MCF 10A (cell line): ENCODE data around the gene SIRT7. TPM values are rescaled to one million over a fixed set of nuclear protein-coding genes. Genes with fewer than 3 reads are reported as not detected.

Source experiments
- BruUV-seq: library from RNA; stranded (reverse); fragments of 400-500 nt; replicated peaks from 2 replicates; lab custom pipeline; 2021; lab: Mats Ljungman, UMichigan
- CTCF ChIA-PET: fragments of 300-600 bp; sonication (Branson Sonifier 250); formaldehyde crosslinking; extraction: SDS; loops from one replicate; lab custom pipeline; 2021; ENCODE audit warnings: antibody characterized with exemption, inconsistent platforms; lab: Yijun Ruan, JAX
- POLR2A ChIA-PET: fragments of 300-600, 350-650 bp; sonication (Branson Sonifier 250); formaldehyde crosslinking; extraction: SDS; loops from one replicate; lab custom pipeline; 2020; ENCODE audit warnings: antibody characterized with exemption, inconsistent platforms; lab: Yijun Ruan, JAX
- DNase-seq: peaks from one replicate; pipeline ENCODE4 v3.0.0-alpha.2; 2018; ENCODE audit not compliant: unreplicated experiment
- H3K27ac Mint-ChIP-seq: one replicate; pipeline ENCODE4 v1.8.0; 2022; ENCODE audit warnings: mild to moderate bottlenecking, low read depth, mixed read lengths; ENCODE audit not compliant: unreplicated experiment
- H3K27me3 Mint-ChIP-seq: one replicate; pipeline ENCODE4 v1.8.0; 2022; ENCODE audit warnings: mixed read lengths; ENCODE audit not compliant: insufficient read depth, unreplicated experiment
- H3K36me3 Mint-ChIP-seq: one replicate; pipeline ENCODE4 v1.8.0; 2022; ENCODE audit warnings: mild to moderate bottlenecking, moderate library complexity, mixed read lengths; ENCODE audit not compliant: insufficient read depth, unreplicated experiment
- H3K4me1 Mint-ChIP-seq: one replicate; pipeline ENCODE4 v1.8.0; 2022; ENCODE audit warnings: mixed read lengths; ENCODE audit not compliant: insufficient read depth, unreplicated experiment
- H3K4me3 Mint-ChIP-seq: one replicate; pipeline ENCODE4 v1.8.0; 2022; ENCODE audit warnings: mild to moderate bottlenecking, moderate library complexity, mixed read lengths; ENCODE audit not compliant: unreplicated experiment
- H3K9me3 Mint-ChIP-seq: one replicate; pipeline ENCODE4 v1.8.0; 2022; ENCODE audit warnings: mixed read lengths; ENCODE audit not compliant: unreplicated experiment
- intact Hi-C: fragments of 100-400 bp; cut with micrococcal nuclease; formaldehyde crosslinking; loops from 2 replicates; pipeline ENCODE4 v1.14.1; 2022
- total RNA-seq: library from RNA; stranded (reverse); gene quantifications from 2 replicates; pipeline ENCODE4 v1.2.3, GENCODE V29; 2022
- TF ChIP-seq, protein P1 (sequence below): fragments of 200-600 bp; IDR thresholded peaks from one replicate; pipeline ENCODE4 v1.8.0; 2022; ENCODE audit warnings: antibody characterized with exemption, mild to moderate bottlenecking; ENCODE audit not compliant: unreplicated experiment

The SIRT7 gene
- total RNA-seq, 1 experiment from 2014 or later: 36.6 TPM

DNA sequence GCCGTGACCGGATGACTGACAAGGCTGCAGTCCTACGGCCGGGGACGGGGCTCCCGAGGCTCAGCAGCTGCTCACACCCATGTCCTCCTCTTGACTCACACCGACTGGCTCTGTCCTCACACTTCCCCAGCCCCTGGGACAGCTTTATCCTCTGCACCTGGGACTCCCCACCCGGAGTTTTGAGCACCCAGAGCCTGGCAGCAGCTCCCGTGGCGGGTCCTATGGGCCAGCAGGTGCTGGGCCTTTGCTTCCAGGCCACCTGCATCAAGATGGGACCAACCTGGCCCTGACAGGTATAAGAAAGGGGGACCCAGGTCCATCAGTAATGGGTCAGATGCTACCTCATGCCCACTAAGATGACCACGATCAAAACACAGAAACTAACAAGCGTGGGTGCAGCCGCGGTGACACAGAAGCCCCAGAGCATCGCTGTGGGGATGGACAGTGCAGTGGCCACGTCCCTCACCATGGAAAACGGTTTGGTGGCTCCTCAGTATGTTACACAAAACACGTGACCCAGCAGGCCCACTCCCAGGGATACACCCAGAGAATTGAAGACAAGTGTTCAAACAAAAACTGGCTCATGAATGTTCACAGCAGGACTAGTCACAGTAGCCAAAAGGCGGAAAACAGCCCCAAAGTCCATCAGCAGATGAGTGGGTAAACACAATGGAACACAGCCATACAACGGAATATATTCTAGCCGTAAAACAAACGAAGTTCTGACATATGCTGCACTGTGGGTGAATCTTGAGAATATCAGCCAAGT, 46.3 kb upstream of the SIRT7 start:
- H3K27ac Mint-ChIP-seq: no peak overlapping the region
- no peaks in the 10 kb centered on the region for H3K9me3 Mint-ChIP-seq
- POLR2A ChIA-PET: interaction anchor here (0.6 to 0.9 kb wide), 3 partner anchors 12 to 57 kb away, joined by 3 read pairs; no protein-coding TSS in a partner anchor
- no peaks in the 10 kb centered on the region for H3K27me3 Mint-ChIP-seq
- intact Hi-C loops: no loop called here
- CTCF ChIA-PET: interaction anchor here (1.3 kb wide), 1 partner anchor 56 kb away, joined by 3 read pairs; no protein-coding TSS in a partner anchor
- H3K36me3 Mint-ChIP-seq: peaks cover 5% of the 10 kb centered on the region
- no peak for DNase-seq
- TF ChIP-seq, protein P1, sequence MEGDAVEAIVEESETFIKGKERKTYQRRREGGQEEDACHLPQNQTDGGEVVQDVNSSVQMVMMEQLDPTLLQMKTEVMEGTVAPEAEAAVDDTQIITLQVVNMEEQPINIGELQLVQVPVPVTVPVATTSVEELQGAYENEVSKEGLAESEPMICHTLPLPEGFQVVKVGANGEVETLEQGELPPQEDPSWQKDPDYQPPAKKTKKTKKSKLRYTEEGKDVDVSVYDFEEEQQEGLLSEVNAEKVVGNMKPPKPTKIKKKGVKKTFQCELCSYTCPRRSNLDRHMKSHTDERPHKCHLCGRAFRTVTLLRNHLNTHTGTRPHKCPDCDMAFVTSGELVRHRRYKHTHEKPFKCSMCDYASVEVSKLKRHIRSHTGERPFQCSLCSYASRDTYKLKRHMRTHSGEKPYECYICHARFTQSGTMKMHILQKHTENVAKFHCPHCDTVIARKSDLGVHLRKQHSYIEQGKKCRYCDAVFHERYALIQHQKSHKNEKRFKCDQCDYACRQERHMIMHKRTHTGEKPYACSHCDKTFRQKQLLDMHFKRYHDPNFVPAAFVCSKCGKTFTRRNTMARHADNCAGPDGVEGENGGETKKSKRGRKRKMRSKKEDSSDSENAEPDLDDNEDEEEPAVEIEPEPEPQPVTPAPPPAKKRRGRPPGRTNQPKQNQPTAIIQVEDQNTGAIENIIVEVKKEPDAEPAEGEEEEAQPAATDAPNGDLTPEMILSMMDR: no peak
- BruUV-seq: no TSS peak
- no peak overlapping the region for H3K4me3 Mint-ChIP-seq
- H3K4me1 Mint-ChIP-seq: peaks cover 10% of the 10 kb centered on the region

DNA sequence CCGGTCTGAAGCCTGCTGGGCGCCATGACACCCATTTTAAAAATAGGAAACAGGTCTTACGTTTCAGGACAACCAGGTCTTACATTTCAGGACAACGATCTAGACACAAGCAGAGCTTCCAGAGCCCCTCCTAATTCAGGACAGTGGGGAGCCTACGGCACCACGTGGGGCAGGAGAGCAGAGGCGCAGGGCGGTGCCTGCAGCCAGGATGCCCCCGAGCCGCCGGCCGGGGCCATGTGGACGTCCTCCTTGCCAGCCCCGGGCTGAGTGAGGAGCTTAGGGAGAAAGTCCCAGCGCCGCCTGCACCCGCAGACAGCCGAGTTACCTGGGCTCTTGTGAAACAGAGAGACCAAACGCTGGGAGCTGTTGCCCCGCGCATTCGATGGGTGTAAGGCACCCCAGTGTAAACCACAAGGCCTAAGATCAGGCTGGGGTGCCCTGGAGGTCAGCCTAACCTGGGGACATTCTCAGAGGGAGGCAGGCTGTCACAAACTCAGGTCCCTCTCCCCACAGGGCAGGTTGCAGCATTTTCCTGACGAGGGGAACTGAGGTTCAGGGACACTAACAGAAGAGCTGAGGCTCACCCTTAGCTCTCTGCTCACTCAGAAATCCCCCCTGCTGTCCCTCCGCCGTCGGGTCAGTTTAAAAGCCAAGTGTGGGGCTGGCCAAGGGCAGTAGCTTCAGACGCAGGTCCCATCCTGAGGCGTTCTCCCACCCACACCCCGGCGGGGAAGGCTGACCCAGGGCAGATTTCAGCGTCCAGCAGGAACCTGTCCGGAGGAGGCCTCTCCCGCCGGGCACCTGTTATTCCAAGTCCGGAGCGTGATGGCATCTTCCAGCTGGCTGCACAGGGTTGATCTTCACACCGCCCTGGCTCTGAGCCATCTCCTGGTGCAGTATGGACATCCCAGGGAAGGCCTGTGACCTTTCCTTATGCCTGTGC, 44.8 kb upstream of the SIRT7 start:
- peaks cover 10% of the 10 kb centered on the region for H3K4me1 Mint-ChIP-seq
- POLR2A ChIA-PET: interaction anchor here (0.9 kb wide), 1 partner anchor 14 kb away, joined by 3 read pairs; no protein-coding TSS in a partner anchor
- TF ChIP-seq, protein P1: no peak
- peaks cover 9% of the 10 kb centered on the region for H3K27me3 Mint-ChIP-seq
- H3K27ac Mint-ChIP-seq: no peak overlapping the region
- no peak overlapping the region for H3K4me3 Mint-ChIP-seq
- no peaks in the 10 kb centered on the region for H3K9me3 Mint-ChIP-seq
- no TSS peak for BruUV-seq
- no peaks in the 10 kb centered on the region for H3K36me3 Mint-ChIP-seq
- intact Hi-C loops: no loop called here
- no peak for DNase-seq
- CTCF ChIA-PET: interaction anchor here (0.6 to 1.6 kb wide), 3 partner anchors 59 to 88 kb away, joined by 3 to 9 read pairs (median 3); no protein-coding TSS in a partner anchor

- Mint-ChIP-seq H3K4me1 (peaks cover 10% of the 10 kb centered on the region), H3K27me3 (peaks cover 9% of the 10 kb centered on the region), H3K9me3 (no peaks in the 10 kb centered on the region), H3K27ac (no peak overlapping the region), H3K36me3 (no peaks in the 10 kb centered on the region), H3K4me3 (no peak overlapping the region)
- ChIA-PET CTCF (interaction anchor here (1.5 to 1.6 kb wide), 2 partner anchors 49 to 60 kb away, joined by 5 to 9 read pairs; no protein-coding TSS in a partner anchor), POLR2A (no interaction called here)
- no TSS peak for BruUV-seq
- intact Hi-C loops: no loop called here
- TF ChIP-seq, protein P1: no peak
- no peak for DNase-seq
Observed at GRCh38 chr17:81961521-81962498, 43.8 kb upstream of the SIRT7 start.
